Skin of body (tissue), 2 donors: ENCODE results near the gene CLSTN2. TPM values are rescaled to one million over a fixed set of nuclear protein-coding genes. Genes with fewer than 3 reads are reported as not detected.

Source experiments
- DNase-seq: peaks from one replicate; lab custom pipeline; 2025; lab: John Stamatoyannopoulos, UW
- total RNA-seq: library from RNA; depleted of rRNA; stranded (reverse); fragments of >200 nt; gene quantifications from one replicate; pipeline ENCODE4 v1.2.3, GENCODE V29; 2014

The CLSTN2 gene
- total RNA-seq, 1 donor from 2014 or later, result 2.9 TPM

- no peak for DNase-seq
Measured at GRCh38 chr3:140006331-140006730, 71.3 kb downstream of the CLSTN2 start.

DNA sequence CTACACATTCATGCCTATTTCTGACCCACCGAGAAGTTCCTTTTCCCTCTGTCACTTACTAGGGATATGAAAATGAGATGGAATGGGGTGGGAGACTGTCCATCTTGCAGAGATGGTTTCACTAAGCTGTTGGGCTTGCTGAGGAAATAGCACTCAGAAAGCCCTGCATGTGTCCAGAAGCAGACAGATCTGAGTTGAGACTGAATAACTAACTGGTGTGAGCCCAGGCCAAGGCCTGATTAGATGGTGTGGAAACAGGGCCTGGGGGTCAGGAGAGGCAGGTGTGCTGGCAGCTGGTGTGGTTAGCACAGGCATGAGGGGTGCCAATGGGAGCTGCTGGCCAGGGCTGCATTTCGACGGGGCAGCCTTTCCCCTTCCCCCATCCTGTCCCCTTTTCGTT lies 72.1 kb downstream of the CLSTN2 start:
- DNase-seq, result no peak

GRCh38 chr3:140007911-140008869 lies 73.2 kb downstream of the CLSTN2 start:
- no peak for DNase-seq

DNA sequence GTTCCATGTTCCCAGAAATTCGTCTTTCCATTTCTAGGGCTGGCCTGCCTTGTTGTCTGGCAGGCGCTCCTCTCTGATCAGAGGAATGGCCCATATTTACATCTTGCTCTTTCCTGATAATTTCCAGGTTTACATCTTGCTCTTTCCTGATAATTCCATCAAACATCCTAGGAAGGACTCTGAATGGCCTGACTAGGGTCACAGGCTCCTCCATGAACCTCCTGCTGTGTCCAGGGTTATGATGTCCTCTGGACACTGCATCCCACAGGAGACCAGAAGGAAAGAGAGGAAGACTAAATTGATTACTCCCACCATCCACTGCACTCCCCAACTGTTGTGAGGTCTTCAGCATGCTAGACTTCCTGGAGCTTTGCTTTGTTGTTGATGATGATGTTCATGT lies 75.4 kb downstream of the CLSTN2 start:
- no peak for DNase-seq

GRCh38 chr3:140011086-140011485 lies 76.1 kb downstream of the CLSTN2 start:
- DNase-seq, result no peak

GRCh38 chr3:140011611-140012277 lies 76.8 kb downstream of the CLSTN2 start:
- DNase-seq, result no peak

GRCh38 chr3:140013220-140013619 lies 78.2 kb downstream of the CLSTN2 start:
- no peak for DNase-seq

GRCh38 chr3:140014831-140015495 lies 80.0 kb downstream of the CLSTN2 start:
- no peak for DNase-seq

DNA sequence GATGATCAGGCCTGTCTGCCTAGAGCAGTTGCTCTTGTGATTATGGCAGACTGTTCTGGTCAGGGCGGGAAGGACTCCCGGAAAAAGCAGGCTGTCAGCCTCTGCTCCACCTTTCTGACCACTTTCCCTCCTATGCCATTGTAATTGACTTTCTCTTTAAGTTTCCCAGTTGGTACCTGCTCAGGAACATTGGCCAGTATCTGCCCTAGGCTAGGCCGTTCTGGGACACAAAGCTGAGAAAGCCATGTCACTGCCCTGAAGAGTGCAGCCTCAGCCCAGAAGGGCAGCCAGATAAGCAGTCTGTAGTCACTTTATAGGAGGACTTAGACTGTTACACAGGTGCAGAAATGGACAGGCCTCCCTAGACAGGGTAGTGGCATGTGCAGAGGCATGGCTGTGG lies 80.8 kb downstream of the CLSTN2 start:
- DNase-seq, result no peak

DNA sequence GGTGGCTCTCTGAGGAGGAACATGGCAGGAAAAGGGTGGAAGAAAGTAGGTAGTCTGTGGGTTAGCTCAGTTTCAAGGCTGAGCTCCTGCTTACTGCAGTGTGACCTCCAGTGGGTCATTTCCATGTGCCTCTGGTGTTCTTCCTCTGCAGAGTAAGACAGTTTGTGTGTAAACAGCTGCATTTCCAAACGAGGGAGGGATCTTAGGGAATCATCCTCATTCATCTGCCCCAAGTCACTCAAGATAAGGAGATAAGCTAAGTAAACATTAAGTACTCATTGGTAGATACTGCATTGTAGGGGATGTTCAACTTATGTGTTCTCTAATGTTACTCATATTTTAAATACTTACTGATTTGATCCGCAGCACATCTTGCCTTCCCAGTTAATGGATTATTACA lies 83.6 kb downstream of the CLSTN2 start:
- DNase-seq, result no peak

GRCh38 chr3:140019946-140020345 lies 85.0 kb downstream of the CLSTN2 start:
- DNase-seq, result no peak

DNA sequence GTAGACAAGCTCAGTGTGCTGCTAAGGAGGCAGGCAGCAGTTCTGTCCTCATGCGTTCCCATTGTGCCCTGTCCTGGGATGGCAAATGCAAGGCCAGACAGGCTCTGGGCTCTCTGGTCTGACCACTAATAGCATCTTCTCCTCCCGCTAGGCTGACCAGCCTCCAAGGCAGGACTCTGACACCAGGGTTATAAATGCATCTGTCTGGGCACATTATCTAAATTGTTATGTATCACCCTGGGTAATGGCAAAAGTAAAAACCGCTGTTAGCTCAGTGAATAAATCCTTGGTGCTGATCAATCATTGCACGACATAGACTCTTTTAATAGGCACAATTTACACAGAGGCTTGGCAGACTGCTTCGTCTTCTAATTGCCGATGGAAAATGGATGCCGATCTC lies 85.6 kb downstream of the CLSTN2 start:
- no peak for DNase-seq

DNA sequence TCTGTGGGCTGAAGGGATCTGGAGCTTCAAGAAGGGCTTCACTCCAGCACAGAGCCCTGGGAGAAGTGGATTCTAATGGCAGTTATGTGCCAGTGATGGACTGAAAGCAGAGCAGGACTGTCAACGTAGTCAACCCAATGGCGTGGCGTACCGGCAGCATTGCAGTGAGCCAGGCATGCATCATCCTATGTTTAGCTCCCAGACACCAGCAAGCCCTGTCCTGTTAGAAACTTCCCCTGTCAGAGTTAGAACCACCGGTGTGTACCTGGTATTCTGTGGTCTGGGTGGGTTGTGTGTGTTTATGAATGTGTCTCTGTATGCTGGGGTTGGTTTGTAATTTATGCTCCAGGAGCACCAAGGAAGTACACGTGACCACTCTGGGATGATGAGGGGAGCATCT lies 86.3 kb downstream of the CLSTN2 start:
- no peak for DNase-seq

GRCh38 chr3:140022066-140022770 lies 87.2 kb downstream of the CLSTN2 start:
- no peak for DNase-seq

DNA sequence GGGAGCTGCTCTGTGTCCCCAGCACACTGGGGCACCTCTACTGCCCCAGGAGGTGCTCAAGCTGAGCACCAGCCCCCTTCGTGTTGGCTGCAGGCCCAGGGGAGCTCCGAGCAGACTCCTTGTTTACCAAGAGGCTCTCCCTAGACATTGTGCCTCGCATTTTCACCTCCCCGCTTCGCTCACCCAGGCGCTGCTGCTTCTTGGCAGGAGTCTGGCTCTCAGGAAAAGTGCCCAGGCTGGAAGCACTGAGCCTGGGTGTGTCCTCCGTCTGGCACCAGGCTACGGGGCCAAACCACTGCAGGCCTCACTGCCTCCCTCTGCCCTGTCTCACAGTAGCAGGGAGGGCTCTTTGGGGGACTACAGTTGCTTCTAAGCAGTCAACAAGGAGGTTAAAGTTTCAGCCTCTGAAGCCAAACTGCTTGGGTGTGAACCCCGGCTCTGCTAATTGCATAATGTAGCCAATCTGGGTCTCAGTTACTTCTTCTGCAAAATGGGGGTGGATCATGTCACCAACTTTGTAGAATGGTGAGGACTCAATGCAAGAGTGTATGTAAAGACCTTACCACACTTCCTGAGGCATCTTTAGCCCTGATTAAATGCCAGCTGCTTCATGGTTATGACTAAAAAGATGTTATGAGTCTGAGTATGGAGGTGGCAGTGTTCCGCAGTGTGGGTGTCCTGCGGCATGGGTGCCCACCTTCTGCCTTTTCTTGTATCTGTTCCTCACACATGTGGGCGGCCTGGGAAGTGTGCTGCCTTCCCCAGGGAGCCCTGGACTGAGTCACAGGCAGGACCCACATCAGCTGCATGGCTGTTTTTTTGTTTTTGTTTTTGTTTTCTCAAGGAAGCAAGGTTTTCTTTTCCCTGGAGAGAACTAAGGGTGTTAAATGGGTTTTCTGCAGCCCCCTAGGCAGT lies 88.9 kb downstream of the CLSTN2 start:
- no peak for DNase-seq

DNA sequence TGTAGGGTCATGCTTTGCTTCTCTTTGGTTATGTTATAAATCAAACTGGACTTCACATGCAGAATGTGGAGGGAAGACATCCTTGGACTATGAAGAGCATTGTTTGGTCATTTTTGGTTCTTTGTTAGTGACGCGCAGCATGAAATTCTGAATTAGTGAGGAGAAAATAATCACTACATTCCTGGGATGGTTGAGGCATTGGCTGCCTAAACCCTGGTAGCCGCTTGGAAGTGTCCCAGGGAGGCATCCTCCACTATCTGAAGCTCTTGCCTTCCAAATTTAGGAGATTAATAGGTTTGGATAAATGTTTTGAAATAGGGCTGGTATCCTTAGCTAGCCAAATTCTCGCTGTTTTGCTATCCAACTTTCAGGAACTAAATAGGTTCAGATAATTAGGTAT lies 96.2 kb downstream of the CLSTN2 start:
- DNase-seq, result no peak

DNA sequence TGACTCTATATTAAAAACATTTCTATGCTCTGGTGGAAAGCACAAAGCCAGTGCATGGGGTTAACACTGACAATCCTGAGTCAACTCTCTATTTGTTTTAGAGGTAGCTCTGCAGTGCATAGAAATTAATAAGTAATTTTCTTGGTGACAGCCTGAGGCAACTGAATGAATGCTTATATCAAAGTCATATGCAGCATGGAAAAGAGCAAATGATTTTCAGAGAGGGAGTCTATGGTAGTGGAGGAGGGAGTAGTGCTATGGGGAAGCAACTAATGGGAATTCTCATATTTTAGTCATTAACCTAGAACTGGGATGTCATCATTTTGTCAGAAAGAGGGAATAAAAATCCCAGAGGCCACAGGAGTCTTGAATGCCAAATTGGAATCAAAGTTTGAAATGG lies 99.1 kb downstream of the CLSTN2 start:
- no peak for DNase-seq

DNA sequence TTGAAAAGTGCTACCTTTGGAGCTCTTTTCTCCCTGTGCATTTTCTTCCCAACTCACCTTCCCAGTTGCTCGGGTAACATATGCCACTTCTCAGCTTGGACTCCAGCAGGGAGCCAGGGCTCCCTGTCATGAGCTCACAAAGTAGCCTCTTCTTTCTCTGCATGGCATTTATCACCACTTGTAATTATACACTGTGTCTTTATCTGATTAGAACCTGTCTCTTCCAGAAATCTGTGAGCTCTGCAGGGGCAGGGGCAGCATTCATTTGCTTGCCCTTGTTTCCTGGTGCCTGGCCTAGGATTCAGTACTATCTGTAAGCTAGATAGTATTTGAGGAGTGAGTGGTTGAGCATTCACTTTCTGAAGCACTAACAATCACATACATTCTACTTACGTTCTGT lies 100.9 kb downstream of the CLSTN2 start:
- DNase-seq, result no peak

DNA sequence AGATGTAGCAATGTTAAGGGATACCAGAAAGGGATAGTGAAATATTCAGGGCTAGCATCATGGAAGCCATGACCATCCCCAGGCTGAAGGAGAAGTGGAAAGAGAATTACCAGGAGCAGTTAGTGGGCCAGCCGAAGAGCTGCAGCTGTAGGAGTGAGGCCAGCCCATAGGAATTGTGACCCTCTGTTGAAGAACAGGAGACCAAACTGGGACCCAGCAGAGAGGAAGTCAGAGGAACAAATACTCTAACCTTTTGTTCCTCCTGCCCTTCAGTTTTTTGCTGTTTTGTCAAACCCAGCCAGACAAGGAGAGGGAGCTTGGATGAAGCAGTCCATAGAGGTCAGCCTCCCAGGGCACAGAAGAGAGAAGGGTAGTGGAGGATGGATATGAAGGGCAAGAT lies 115.4 kb downstream of the CLSTN2 start:
- no peak for DNase-seq
